Epithelial cell of proximal tubule (primary cell): ENCODE measurements around the gene SNRNP35. TPM values are rescaled to one million over a fixed set of nuclear protein-coding genes. Genes with fewer than 3 reads are reported as not detected.
A peak's percentile ranks its signal among the peaks of the same experiment; 100 is the strongest.

Experiments
- DNase-seq: peaks from one replicate; pipeline ENCODE4 v3.0.0-alpha.2; 2011; ENCODE audit warnings: low read depth
- H3K4me3 ChIP-seq: 2 replicates; pipeline ENCODE4 v1.5.1; 2011; ENCODE audit warnings: low read depth, mild to moderate bottlenecking, low read length
- total RNA-seq: library from RNA; depleted of rRNA; stranded (reverse); fragments of >200 nt; gene quantifications from 2 replicates; pipeline ENCODE4 v1.2.3, GENCODE V29; 2015
- TF ChIP-seq, protein P1 (sequence below): conservative IDR thresholded peaks from 2 replicates; pipeline ENCODE4 v1.5.1; 2012; ENCODE audit warnings: low read depth, mild to moderate bottlenecking, low read length

Gene SNRNP35
- total RNA-seq, 1 donor from 2014 or later = 22.7 TPM

DNA sequence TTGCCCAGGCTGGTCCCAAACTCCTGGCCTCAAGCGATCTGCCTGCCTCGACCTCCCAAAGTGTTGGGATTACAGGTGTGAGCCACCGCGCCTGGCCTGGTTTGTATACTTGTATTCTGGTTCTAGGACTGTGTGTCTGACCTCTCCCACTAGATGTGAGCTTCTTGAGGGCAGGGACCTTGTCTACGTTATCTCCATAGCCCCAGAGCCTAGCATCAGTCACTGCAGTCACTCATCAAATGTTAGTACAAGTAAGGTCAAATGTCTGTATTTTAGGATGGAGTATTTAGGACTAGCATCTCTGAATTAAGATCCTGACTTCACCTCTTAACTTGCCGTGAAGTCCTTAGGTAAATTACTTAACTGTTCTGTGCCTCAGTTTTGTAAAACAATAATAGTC is 24.3 kb upstream of the SNRNP35 start:
- TF ChIP-seq, protein P1, sequence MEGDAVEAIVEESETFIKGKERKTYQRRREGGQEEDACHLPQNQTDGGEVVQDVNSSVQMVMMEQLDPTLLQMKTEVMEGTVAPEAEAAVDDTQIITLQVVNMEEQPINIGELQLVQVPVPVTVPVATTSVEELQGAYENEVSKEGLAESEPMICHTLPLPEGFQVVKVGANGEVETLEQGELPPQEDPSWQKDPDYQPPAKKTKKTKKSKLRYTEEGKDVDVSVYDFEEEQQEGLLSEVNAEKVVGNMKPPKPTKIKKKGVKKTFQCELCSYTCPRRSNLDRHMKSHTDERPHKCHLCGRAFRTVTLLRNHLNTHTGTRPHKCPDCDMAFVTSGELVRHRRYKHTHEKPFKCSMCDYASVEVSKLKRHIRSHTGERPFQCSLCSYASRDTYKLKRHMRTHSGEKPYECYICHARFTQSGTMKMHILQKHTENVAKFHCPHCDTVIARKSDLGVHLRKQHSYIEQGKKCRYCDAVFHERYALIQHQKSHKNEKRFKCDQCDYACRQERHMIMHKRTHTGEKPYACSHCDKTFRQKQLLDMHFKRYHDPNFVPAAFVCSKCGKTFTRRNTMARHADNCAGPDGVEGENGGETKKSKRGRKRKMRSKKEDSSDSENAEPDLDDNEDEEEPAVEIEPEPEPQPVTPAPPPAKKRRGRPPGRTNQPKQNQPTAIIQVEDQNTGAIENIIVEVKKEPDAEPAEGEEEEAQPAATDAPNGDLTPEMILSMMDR = no peak
- no peak overlapping the region for H3K4me3 ChIP-seq
- DNase-seq = no peak

- DNase-seq = no peak
- TF ChIP-seq, protein P1 = no peak
These were observed 22.3 kb upstream of the SNRNP35 start for GRCh38 chr12:123435636-123436016.

DNA sequence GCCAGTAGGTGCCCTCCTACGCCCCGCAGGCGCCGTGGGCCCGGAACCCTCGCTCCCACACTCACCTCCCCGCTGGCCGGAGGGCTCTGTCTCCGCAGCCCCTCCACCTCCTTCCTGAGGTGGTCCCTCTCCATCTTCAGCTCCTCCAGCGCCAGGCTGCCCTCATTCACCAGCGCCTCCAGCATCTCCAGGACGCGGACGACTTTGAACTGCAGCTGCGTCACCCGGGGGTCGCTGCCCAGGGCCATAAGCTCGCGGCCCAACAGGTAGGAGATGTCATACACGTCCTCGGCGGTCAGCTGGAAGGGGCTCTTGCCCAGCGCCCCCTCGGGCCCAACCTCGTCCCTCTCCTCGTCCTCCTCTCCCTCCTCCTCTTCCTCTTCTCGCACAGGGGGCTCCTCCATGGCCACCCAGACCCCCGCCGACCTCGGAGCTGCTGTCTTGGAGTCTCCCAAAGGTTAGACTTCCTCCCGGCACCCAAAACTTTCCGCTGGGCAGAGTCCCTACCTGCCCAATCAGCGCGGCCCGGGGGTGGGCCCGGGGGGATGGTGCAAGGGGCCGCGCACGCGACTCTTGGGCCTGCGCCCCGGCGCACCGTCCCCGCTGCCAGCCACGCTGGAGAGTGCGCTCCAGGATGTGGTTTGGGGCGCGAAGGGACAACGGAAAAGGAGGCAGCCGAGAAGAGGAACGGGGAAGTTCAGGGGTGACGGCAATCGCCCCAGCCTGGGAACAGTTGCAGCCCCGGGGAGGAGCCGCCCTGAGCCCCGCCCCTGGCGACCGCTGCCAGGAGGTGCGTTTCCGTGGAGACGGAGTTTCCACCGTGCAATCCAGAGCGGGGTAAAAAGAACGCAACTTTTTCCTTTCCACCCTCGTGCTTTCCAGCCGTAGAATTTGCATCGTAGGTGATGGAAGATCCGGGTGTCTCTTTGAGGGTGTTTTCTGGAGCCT is 21.6 kb upstream of the SNRNP35 start, which contains the start of gene RILPL2:
Gene RILPL2, minus strand, starts transcription at position 668 of the 948 bp plus-strand sequence. Its CDS starts 264 bp downstream, at position 404.
- DNase-seq = no peak
- TF ChIP-seq, protein P1 = no peak
- peak within 1 kb of the TSS; percentile 96 for H3K4me3 ChIP-seq

More at GRCh38 chr12:123435636-123436016, 22.3 kb upstream of the SNRNP35 start:
- peak overlapping the region; percentile 96 for H3K4me3 ChIP-seq

- TF ChIP-seq, protein P1 = no peak
- no peak overlapping the region for H3K4me3 ChIP-seq
These were observed 16.3 kb upstream of the SNRNP35 start for GRCh38 chr12:123441523-123442164.

GRCh38 chr12:123442774-123443173 is 15.2 kb upstream of the SNRNP35 start:
- no peak overlapping the region for H3K4me3 ChIP-seq
- TF ChIP-seq, protein P1 = no peak
- no peak for DNase-seq

More at GRCh38 chr12:123441523-123442164, 16.3 kb upstream of the SNRNP35 start:
- no peak for DNase-seq

- TF ChIP-seq, protein P1 = no peak
- no peak for DNase-seq
- no peak overlapping the region for H3K4me3 ChIP-seq
These were observed 13.6 kb upstream of the SNRNP35 start for GRCh38 chr12:123444092-123445026.
